ENCODE data around the gene PARD6G.

DNA sequence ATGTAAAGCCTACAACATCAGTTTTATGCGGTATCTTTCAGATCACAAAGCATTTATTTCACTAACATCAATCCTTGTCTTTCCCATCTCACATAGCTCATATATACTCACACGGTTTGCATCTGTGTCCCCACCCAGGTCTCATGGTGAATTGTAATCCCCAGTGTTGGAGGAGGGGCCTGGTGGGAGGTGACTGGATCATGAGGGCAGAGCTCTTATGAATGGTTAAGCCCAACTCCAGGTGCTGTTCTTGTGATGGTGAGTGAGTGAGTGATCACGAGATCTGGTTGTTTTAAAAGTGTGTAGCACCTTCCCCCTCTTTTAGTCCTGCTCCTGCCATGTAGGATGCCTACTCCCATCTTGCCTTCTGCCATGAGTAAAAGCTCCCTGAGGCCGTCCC is 42.0 kb downstream of the PARD6G start:
- TF ChIP-seq, protein P1, sequence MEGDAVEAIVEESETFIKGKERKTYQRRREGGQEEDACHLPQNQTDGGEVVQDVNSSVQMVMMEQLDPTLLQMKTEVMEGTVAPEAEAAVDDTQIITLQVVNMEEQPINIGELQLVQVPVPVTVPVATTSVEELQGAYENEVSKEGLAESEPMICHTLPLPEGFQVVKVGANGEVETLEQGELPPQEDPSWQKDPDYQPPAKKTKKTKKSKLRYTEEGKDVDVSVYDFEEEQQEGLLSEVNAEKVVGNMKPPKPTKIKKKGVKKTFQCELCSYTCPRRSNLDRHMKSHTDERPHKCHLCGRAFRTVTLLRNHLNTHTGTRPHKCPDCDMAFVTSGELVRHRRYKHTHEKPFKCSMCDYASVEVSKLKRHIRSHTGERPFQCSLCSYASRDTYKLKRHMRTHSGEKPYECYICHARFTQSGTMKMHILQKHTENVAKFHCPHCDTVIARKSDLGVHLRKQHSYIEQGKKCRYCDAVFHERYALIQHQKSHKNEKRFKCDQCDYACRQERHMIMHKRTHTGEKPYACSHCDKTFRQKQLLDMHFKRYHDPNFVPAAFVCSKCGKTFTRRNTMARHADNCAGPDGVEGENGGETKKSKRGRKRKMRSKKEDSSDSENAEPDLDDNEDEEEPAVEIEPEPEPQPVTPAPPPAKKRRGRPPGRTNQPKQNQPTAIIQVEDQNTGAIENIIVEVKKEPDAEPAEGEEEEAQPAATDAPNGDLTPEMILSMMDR (conservative IDR thresholded peaks at IDR 0.05 in 1 of 2, IDR thresholded peaks at IDR 0.05 in 1 of 2; ENCODE audit: low read depth in 1 of 2, low read length in 2 of 2) = no peak
- no peak for TF ChIP-seq EZH2 (IDR thresholded peaks at IDR 0.05; ENCODE audit: low read length, missing control alignments)

All from fibroblast of lung (primary cell).